Stimulated activated naive CD8-positive, alpha-beta T cell treated with anti-CD3 and anti-CD28 coated beads, Interleukin-15, Interleukin-2, amounts not matched to agents 100 ng/mL and 50 ng/mL, for 24 hours (primary cell): Measurements from ENCODE around the gene BTN2A1.
"Not testable (repeated sequence)": the region's sequence is repeated elsewhere in the genome, so short reads cannot be mapped to it uniquely, and the experiment has no call there.

ENCODE experiments used
- H3K27ac Mint-ChIP-seq: one replicate; pipeline ENCODE4 v1.8.0; 2021; ENCODE audit warnings: mild to moderate bottlenecking, mixed read lengths
- H3K27me3 Mint-ChIP-seq: one replicate; pipeline ENCODE4 v1.8.0; 2021; ENCODE audit warnings: mixed read lengths
- H3K36me3 Mint-ChIP-seq: one replicate; pipeline ENCODE4 v1.8.0; 2021; ENCODE audit warnings: low read depth, mixed read lengths
- H3K4me1 Mint-ChIP-seq: one replicate; pipeline ENCODE4 v1.8.0; 2021; ENCODE audit warnings: low read depth, mixed read lengths
- H3K4me3 Mint-ChIP-seq: one replicate; pipeline ENCODE4 v1.8.0; 2021; ENCODE audit warnings: mild to moderate bottlenecking, mixed read lengths
- H3K9me3 Mint-ChIP-seq: one replicate; pipeline ENCODE4 v1.8.0; 2021; ENCODE audit warnings: mixed read lengths

Gene BTN2A1

GRCh38 chr6:26457806-26458688 is at the start of gene BTN2A1:
BTN2A1 (plus strand) TSS chr6:26457955; CDS start chr6:26458637, 682 bp downstream.
- Mint-ChIP-seq H3K4me1 (peaks cover 51% of the 10 kb centered on the region), H3K4me3 (peak within 1 kb of the TSS; percentile 97), H3K27ac (peak within 1 kb of the TSS; percentile 97), H3K36me3 (peaks cover 42% of the 10 kb centered on the region), H3K9me3 (no peaks in the 10 kb centered on the region), H3K27me3 (no peaks in the 10 kb centered on the region)

DNA sequence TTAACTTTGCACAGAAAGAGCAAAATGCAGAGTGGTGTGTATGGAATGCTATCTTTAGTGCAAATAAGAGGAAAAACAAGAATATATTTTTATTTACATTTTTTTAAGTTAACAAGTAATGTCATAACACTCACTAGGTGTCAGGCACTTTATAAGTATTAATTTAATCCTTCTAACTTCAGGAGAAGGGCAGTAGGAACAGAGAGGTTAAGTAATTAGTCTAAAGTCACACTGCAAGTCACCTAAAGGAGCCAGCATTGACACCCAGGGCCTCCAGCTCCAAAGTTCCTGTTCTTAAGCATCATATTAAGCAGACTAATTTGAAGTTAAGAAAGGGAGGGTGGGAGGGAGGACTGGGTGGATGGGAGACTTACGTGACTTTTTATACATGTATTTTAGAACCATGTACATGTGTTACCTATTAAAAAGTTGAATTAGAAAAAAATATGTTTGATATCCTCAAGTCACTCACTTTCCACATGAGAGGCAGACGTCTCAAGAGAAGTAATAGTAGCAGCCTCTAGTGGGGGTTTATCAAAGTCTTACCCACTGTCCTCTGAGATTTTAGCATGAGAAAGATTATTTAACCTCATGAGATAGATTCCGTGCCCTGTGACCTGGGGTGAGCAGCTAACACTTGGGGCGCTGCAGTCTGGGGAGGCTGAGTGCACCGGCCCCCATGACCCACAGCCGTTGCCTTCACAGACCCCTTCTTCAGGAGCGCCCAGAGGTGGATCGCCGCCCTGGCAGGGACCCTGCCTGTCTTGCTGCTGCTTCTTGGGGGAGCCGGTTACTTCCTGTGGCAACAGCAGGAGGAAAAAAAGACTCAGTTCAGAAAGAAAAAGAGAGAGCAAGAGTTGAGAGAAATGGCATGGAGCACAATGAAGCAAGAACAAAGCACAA is 48.7 kb upstream of the BTN2A1 start:
- peaks cover 43% of the 10 kb centered on the region for H3K4me1 Mint-ChIP-seq
- no peak overlapping the region for H3K27ac Mint-ChIP-seq
- H3K4me3 Mint-ChIP-seq, result no peak overlapping the region
- no peaks in the 10 kb centered on the region for H3K9me3 Mint-ChIP-seq
- no peaks in the 10 kb centered on the region for H3K27me3 Mint-ChIP-seq
- H3K36me3 Mint-ChIP-seq, result peaks cover 62% of the 10 kb centered on the region

GRCh38 chr6:26411751-26412150 is 46.0 kb upstream of the BTN2A1 start:
- peaks cover 60% of the 10 kb centered on the region for H3K36me3 Mint-ChIP-seq
- H3K9me3 Mint-ChIP-seq, result peaks cover 4% of the 10 kb centered on the region
- H3K4me3 Mint-ChIP-seq, result no peak overlapping the region
- H3K27me3 Mint-ChIP-seq, result no peaks in the 10 kb centered on the region
- no peak overlapping the region for H3K27ac Mint-ChIP-seq
- H3K4me1 Mint-ChIP-seq, result peaks cover 25% of the 10 kb centered on the region

GRCh38 chr6:26412228-26412627 is 45.5 kb upstream of the BTN2A1 start:
- H3K27me3 Mint-ChIP-seq, result no peaks in the 10 kb centered on the region
- no peak overlapping the region for H3K27ac Mint-ChIP-seq
- H3K36me3 Mint-ChIP-seq, result peaks cover 61% of the 10 kb centered on the region
- peaks cover 5% of the 10 kb centered on the region for H3K9me3 Mint-ChIP-seq
- peaks cover 20% of the 10 kb centered on the region for H3K4me1 Mint-ChIP-seq
- H3K4me3 Mint-ChIP-seq, result no peak overlapping the region

GRCh38 chr6:26412954-26413353 is 44.8 kb upstream of the BTN2A1 start:
- Mint-ChIP-seq H3K27ac (no peak overlapping the region), H3K27me3 (no peaks in the 10 kb centered on the region), H3K4me1 (peaks cover 13% of the 10 kb centered on the region), H3K4me3 (no peak overlapping the region), H3K9me3 (peaks cover 11% of the 10 kb centered on the region), H3K36me3 (peaks cover 63% of the 10 kb centered on the region)

GRCh38 chr6:26414281-26414680 is 43.5 kb upstream of the BTN2A1 start:
- H3K27me3 Mint-ChIP-seq, result no peaks in the 10 kb centered on the region
- peaks cover 57% of the 10 kb centered on the region for H3K36me3 Mint-ChIP-seq
- no peak overlapping the region for H3K27ac Mint-ChIP-seq
- H3K4me1 Mint-ChIP-seq, result peaks cover 7% of the 10 kb centered on the region
- peaks cover 11% of the 10 kb centered on the region for H3K9me3 Mint-ChIP-seq
- H3K4me3 Mint-ChIP-seq, result no peak overlapping the region

DNA sequence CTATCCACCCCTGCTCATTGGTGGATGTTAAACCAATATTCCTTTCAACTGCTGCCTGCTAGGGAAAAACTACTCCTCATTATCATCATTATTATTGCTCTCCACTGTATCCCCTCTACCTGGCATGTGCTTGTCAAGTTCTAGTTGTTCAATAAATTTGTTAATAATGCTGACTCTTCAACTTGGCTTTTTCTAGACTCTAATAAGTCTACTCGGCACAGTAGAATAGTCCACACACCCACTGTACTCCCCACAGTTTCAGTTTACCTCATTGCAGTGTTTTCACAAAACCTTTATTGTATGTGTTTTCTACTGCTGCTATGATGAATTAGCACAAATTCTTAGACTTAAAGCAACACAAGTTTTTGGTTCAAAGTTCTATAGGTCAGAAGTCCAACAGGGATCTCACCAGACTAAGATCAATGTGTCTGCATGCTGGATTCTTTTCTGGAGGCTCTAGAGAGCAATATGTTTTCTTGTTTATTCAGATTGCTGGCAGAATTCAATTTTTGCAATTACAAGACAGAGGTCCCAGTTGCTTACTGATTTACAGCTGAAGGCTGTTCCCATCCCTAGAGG is 42.6 kb upstream of the BTN2A1 start:
- H3K27ac Mint-ChIP-seq, result no peak overlapping the region

GRCh38 chr6:26415791-26416190 is 42.0 kb upstream of the BTN2A1 start:
- Mint-ChIP-seq H3K4me1 (peaks cover 5% of the 10 kb centered on the region), H3K27me3 (no peaks in the 10 kb centered on the region), H3K9me3 (peaks cover 11% of the 10 kb centered on the region), H3K27ac (no peak overlapping the region), H3K4me3 (no peak overlapping the region), H3K36me3 (peaks cover 45% of the 10 kb centered on the region)

More for the DNA sequence above, 42.6 kb upstream of the BTN2A1 start:
- H3K9me3 Mint-ChIP-seq, result peaks cover 11% of the 10 kb centered on the region
- H3K4me3 Mint-ChIP-seq, result no peak overlapping the region
- H3K27me3 Mint-ChIP-seq, result no peaks in the 10 kb centered on the region
- H3K4me1 Mint-ChIP-seq, result peaks cover 5% of the 10 kb centered on the region
- H3K36me3 Mint-ChIP-seq, result peaks cover 49% of the 10 kb centered on the region

DNA sequence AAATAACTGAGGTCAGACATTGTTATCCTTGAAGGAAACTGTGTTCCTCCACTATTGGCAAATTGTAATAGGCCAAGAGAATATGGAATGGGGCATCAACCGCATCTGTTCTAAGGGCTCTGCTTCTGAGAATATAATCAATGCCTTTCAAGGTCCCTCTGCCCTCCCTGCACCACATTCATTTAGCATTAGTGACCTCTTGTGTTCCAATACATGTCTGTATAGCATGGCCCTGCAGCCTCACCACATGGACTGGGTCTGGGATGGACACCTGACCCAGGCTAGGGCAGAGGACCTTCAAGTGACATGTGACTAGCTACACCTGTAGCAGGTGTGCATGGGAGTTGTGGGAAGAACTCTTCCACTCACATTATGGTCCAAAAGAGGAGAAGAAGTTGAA is 41.5 kb upstream of the BTN2A1 start:
- no peak overlapping the region for H3K4me3 Mint-ChIP-seq
- H3K4me1 Mint-ChIP-seq, result peaks cover 5% of the 10 kb centered on the region
- H3K9me3 Mint-ChIP-seq, result peaks cover 11% of the 10 kb centered on the region
- no peak overlapping the region for H3K27ac Mint-ChIP-seq
- H3K36me3 Mint-ChIP-seq, result peaks cover 40% of the 10 kb centered on the region
- H3K27me3 Mint-ChIP-seq, result no peaks in the 10 kb centered on the region

GRCh38 chr6:26418077-26418476 is 39.7 kb upstream of the BTN2A1 start:
- not testable (repeated sequence) for H3K27ac Mint-ChIP-seq, H3K27me3 Mint-ChIP-seq, H3K4me3 Mint-ChIP-seq
- peaks cover 12% of the 10 kb centered on the region for H3K4me1 Mint-ChIP-seq
- peaks cover 11% of the 10 kb centered on the region for H3K9me3 Mint-ChIP-seq
- H3K36me3 Mint-ChIP-seq, result peaks cover 25% of the 10 kb centered on the region

- not testable (repeated sequence) for H3K27ac Mint-ChIP-seq, H3K27me3 Mint-ChIP-seq, H3K4me3 Mint-ChIP-seq
- peaks cover 12% of the 10 kb centered on the region for H3K4me1 Mint-ChIP-seq
- peaks cover 11% of the 10 kb centered on the region for H3K9me3 Mint-ChIP-seq
- peaks cover 23% of the 10 kb centered on the region for H3K36me3 Mint-ChIP-seq
These were observed 39.0 kb upstream of the BTN2A1 start for GRCh38 chr6:26418795-26419194.

DNA sequence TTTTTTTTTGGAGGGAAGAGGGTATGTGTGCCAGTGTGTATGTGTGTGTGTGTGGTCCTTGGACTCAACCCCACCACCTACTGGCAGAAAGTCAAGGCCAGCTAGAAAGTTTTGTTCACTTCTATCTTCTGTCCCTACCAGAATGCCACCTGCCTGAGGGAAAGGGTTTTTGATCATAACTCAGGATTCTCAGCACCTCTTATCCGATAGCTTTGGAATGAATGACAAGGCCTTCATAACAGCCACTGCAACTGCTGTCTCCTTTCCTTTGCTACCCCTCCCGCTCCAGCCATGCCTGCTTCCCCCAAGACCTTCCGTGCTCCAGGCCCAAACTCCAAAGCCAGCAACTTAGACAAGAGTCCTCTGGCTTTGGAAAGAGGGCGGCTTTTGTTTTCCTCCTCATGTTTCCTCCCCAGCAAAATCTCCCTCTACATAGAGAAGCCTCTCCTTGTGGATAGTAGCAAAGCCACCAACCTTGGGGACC is 37.0 kb upstream of the BTN2A1 start:
- no peaks in the 10 kb centered on the region for H3K27me3 Mint-ChIP-seq
- H3K27ac Mint-ChIP-seq, result no peak overlapping the region
- H3K36me3 Mint-ChIP-seq, result peaks cover 21% of the 10 kb centered on the region
- no peak overlapping the region for H3K4me3 Mint-ChIP-seq
- peaks cover 7% of the 10 kb centered on the region for H3K4me1 Mint-ChIP-seq
- H3K9me3 Mint-ChIP-seq, result peaks cover 11% of the 10 kb centered on the region

DNA sequence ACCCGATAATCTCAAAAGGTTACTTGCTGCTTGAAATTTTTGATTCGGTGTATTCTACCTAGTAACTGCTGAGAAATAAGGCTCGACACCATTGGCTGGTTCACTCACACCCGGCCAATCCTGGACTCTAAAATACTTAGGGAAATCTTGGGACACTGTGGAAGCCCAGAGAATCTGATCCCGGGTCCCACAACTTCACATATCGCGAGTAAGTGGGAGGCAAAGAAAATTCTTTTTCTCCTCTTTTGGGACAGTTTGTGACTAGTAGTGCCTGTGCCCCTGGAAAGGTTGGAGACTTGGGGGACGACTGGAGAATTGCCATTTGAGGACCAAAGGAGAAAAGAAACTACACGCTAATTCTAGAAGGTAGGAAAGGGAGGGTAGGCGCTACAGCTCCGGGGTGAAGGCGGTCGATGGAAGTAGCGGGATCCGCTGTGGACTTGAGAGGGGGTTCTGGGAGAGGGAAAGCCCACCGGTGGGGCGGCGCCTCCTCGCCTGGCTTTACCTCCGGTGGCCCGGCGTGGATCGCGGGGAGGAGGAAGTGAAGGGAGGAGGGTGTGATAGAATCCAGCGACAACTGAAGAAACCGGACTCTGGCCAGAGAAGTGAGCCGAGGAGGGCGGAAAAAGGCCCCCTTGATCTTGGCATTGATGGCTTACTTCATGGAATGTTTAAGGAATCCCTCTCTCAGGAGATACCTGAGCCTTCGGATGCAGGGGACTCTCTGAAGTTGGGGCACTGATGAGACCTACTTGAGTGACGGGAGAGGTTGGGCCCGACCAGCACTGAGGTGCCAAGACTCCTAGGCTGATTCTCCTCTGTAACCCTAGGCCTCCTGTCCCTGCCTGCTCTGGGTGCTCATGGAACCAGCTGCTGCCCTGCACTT is 36.3 kb upstream of the BTN2A1 start:
- Mint-ChIP-seq H3K27ac (no peak overlapping the region), H3K36me3 (peaks cover 19% of the 10 kb centered on the region), H3K27me3 (no peaks in the 10 kb centered on the region), H3K9me3 (peaks cover 8% of the 10 kb centered on the region), H3K4me1 (peaks cover 7% of the 10 kb centered on the region), H3K4me3 (no peak overlapping the region)

- peaks cover 4% of the 10 kb centered on the region for H3K9me3 Mint-ChIP-seq
- no peak overlapping the region for H3K4me3 Mint-ChIP-seq
- H3K36me3 Mint-ChIP-seq, result peaks cover 21% of the 10 kb centered on the region
- H3K27me3 Mint-ChIP-seq, result no peaks in the 10 kb centered on the region
- H3K4me1 Mint-ChIP-seq, result peaks cover 7% of the 10 kb centered on the region
- no peak overlapping the region for H3K27ac Mint-ChIP-seq
These were observed 35.4 kb upstream of the BTN2A1 start for GRCh38 chr6:26422329-26422728.
